HCT116 (cell line): ENCODE results near the gene KLHL25. TPM values are rescaled to one million over a fixed set of nuclear protein-coding genes. Genes with fewer than 3 reads are reported as not detected.

ENCODE experiments used
- ATAC-seq: fragments of 200-7000 bp; cut with Tn5 transposase; 2 replicates; pipeline ENCODE4 v1.9.1; 2020; ENCODE audit warnings: mild to moderate bottlenecking, moderate library complexity
- BruUV-seq: library from RNA; stranded (reverse); fragments of 400-500 nt; replicated peaks from 2 replicates; lab custom pipeline; 2021; lab: Mats Ljungman, UMichigan
- CTCF ChIA-PET: fragments of 300-600 bp; sonication (Branson Sonifier 250); formaldehyde crosslinking; loops from one replicate; lab custom pipeline; 2021; ENCODE audit warnings: antibody characterized with exemption; lab: Charles Lee
- POLR2A ChIA-PET: fragments of 300-600, 350-600 bp; sonication (Branson Sonifier 250); formaldehyde crosslinking; loops from one replicate; lab custom pipeline; 2021; ENCODE audit warnings: antibody characterized with exemption; lab: Charles Lee
- RAD21 ChIA-PET, 2 experiments: fragments of 300-600 bp; sonication (Branson Sonifier 250); formaldehyde crosslinking; loops; one replicate each; lab custom pipeline; 2023; ENCODE audit warnings: low total read pairs in 2 of 2; ENCODE audit not compliant: uncharacterized antibody in 2 of 2, unreplicated experiment in 2 of 2, low non-redundant PET in 1 of 2; lab: Charles Lee
- DNase-seq: peaks from one replicate; pipeline ENCODE4 v3.0.0-alpha.2; 2010; ENCODE audit warnings: low read depth, low spot score
- H2AFZ ChIP-seq: fragments of 200-600 bp; shearing (Covaris generic), sonication (generic); 2 replicates; pipeline ENCODE4 v1.6.1; 2017; ENCODE audit warnings: low read depth, mixed run types, mixed read lengths, antibody characterized with exemption, low read length; ENCODE audit not compliant: poor library complexity, severe bottlenecking
- H3K27ac ChIP-seq: 2 replicates; pipeline ENCODE4 v1.5.1; 2012; ENCODE audit warnings: low read depth, low read length
- H3K27me3 ChIP-seq: fragments of 200-600 bp; sonication (generic); 2 replicates; pipeline ENCODE4 v1.6.1; 2016; ENCODE audit warnings: mixed run types, low read length, mixed read lengths; ENCODE audit not compliant: insufficient read depth
- H3K36me3 ChIP-seq, 2 experiments: fragments of 200-500 bp in 1 of 2; fragments of 200-600 bp in 1 of 2; sonication (Bioruptor generic) in 1 of 2; sonication (generic) in 1 of 2; 2 replicates each; pipeline versions ENCODE4 v1.5.1 to v1.6.1; 2014 to 2016; ENCODE audit warnings: low read length in 2 of 2, inconsistent platforms in 1 of 2, mixed read lengths in 1 of 2, mixed run types in 1 of 2; ENCODE audit not compliant: insufficient read depth in 2 of 2, control insufficient read depth in 1 of 2
- H3K4me1 ChIP-seq, 2 experiments: fragments of 200-600 bp in 1 of 2; sonication (generic) in 1 of 2; 2 replicates each; pipeline versions ENCODE4 v1.5.1 to v1.6.1; 2012 to 2017; ENCODE audit warnings: low read length in 2 of 2, inconsistent platforms in 1 of 2, mild to moderate bottlenecking in 1 of 2, mixed read lengths in 1 of 2, mixed run types in 1 of 2, moderate library complexity in 1 of 2; ENCODE audit not compliant: insufficient read depth in 2 of 2, control insufficient read depth in 1 of 2
- H3K4me2 ChIP-seq: fragments of 200-600 bp; sonication (generic); 2 replicates; pipeline ENCODE4 v1.6.1; 2017; ENCODE audit warnings: mixed run types, low read length, mixed read lengths
- H3K4me3 ChIP-seq, 2 experiments: fragments of 200-600 bp in 1 of 2; sonication (generic) in 1 of 2; replicated peaks in 1 of 2; 2 replicates each; pipeline ENCODE4 v1.5.1; 2011 to 2016; ENCODE audit warnings: low read length in 2 of 2, control low read depth in 1 of 2, low read depth in 1 of 2, mild to moderate bottlenecking in 1 of 2, mixed read lengths in 1 of 2, mixed run types in 1 of 2
- H3K79me2 ChIP-seq: fragments of 200-600 bp; sonication (generic); 2 replicates; pipeline ENCODE4 v1.6.1; 2017; ENCODE audit warnings: mild to moderate bottlenecking, mixed run types, low read length, moderate library complexity, mixed read lengths; ENCODE audit not compliant: insufficient read depth
- H3K9ac ChIP-seq: fragments of 200-600 bp; sonication (generic); 2 replicates; pipeline ENCODE4 v1.6.1; 2016; ENCODE audit warnings: low read length, mixed read lengths
- H3K9me2 ChIP-seq: fragments of 200-600 bp; sonication (generic), shearing (Covaris generic); 2 replicates; pipeline ENCODE4 v1.6.1; 2017; ENCODE audit warnings: mixed run types, mild to moderate bottlenecking, moderate library complexity; ENCODE audit not compliant: insufficient read depth
- H3K9me3 ChIP-seq, 2 experiments: fragments of 200-500 bp in 1 of 2; fragments of 200-600 bp in 1 of 2; sonication (Bioruptor generic) in 1 of 2; sonication (generic) in 1 of 2; 2 replicates each; pipeline ENCODE4 v1.6.1; 2014 to 2017; ENCODE audit warnings: low read length in 2 of 2, mixed read lengths in 2 of 2, inconsistent platforms in 1 of 2, low read depth in 1 of 2, mild to moderate bottlenecking in 1 of 2, mixed run types in 1 of 2, moderate library complexity in 1 of 2; ENCODE audit not compliant: control insufficient read depth in 1 of 2, insufficient read depth in 1 of 2
- H4K20me1 ChIP-seq: fragments of 200-600 bp; sonication (generic), shearing (Covaris generic); 2 replicates; pipeline ENCODE4 v1.6.1; 2017; ENCODE audit warnings: mixed run types, mild to moderate bottlenecking, moderate library complexity; ENCODE audit not compliant: insufficient read depth
- CBX3 ChIP-seq: IDR thresholded peaks from 2 replicates; pipeline ENCODE4 v1.6.1; 2012; ENCODE audit warnings: low read depth
- CEBPB ChIP-seq: IDR thresholded peaks from 2 replicates; pipeline ENCODE4 v1.6.1; 2012; ENCODE audit warnings: low read depth
- EGR1 ChIP-seq: IDR thresholded peaks from 2 replicates; pipeline ENCODE4 v1.6.1; 2012; ENCODE audit warnings: low read depth
- EZH2phosphoT487 ChIP-seq: fragments of 200-600 bp; IDR thresholded peaks from 2 replicates; pipeline ENCODE4 v1.6.1; 2018; ENCODE audit warnings: antibody characterized with exemption, borderline replicate concordance
- FOSL1 ChIP-seq: IDR thresholded peaks from 2 replicates; pipeline ENCODE4 v1.6.1; 2012; ENCODE audit warnings: low read depth
- JUND ChIP-seq: IDR thresholded peaks from 2 replicates; pipeline ENCODE4 v1.6.1; 2012
- POLR2AphosphoS5 ChIP-seq: IDR thresholded peaks from 2 replicates; pipeline ENCODE4 v1.6.1; 2011; ENCODE audit warnings: mild to moderate bottlenecking, low read depth, low read length, moderate library complexity
- RAD21 ChIP-seq: IDR thresholded peaks from 2 replicates; pipeline ENCODE4 v1.6.1; 2012; ENCODE audit warnings: low read depth, mild to moderate bottlenecking
- REST ChIP-seq: IDR thresholded peaks from 2 replicates; pipeline ENCODE4 v1.6.1; 2012; ENCODE audit warnings: low read depth
- SP1 ChIP-seq: IDR thresholded peaks from 2 replicates; pipeline ENCODE4 v1.6.1; 2012; ENCODE audit warnings: low read depth
- SRF ChIP-seq: IDR thresholded peaks from 2 replicates; pipeline ENCODE4 v1.6.1; 2012; ENCODE audit warnings: low read depth
- TCF7L2 ChIP-seq: IDR thresholded peaks from 2 replicates; pipeline ENCODE4 v1.7.0; 2011; ENCODE audit warnings: borderline replicate concordance, inconsistent platforms; ENCODE audit not compliant: insufficient read depth, insufficient read length; ENCODE audit errors: extremely low read depth
- YY1 ChIP-seq: IDR thresholded peaks from 2 replicates; pipeline ENCODE4 v1.6.1; 2011; ENCODE audit warnings: low read length, low read depth, moderate library complexity, mild to moderate bottlenecking; ENCODE audit not compliant: insufficient replicate concordance; ENCODE audit errors: extremely low read depth
- ZFX ChIP-seq: fragments of 450-650 bp; IDR thresholded peaks from 2 replicates; pipeline ENCODE4 v1.6.1; 2017
- intact Hi-C: fragments of 100-400 bp; cut with micrococcal nuclease; formaldehyde crosslinking; loops from 2 replicates; pipeline ENCODE4 v1.10.0; 2022
- total RNA-seq: library from RNA; stranded (reverse); gene quantifications from one replicate; pipeline ENCODE4 v1.2.1, GENCODE V29; 2021; ENCODE audit not compliant: unreplicated experiment
- TF ChIP-seq, protein P1 (sequence below): IDR thresholded peaks from 2 replicates; pipeline ENCODE4 v1.6.1; 2012

The KLHL25 gene
- total RNA-seq, 1 experiment from 2014 or later = 5.3 TPM

DNA sequence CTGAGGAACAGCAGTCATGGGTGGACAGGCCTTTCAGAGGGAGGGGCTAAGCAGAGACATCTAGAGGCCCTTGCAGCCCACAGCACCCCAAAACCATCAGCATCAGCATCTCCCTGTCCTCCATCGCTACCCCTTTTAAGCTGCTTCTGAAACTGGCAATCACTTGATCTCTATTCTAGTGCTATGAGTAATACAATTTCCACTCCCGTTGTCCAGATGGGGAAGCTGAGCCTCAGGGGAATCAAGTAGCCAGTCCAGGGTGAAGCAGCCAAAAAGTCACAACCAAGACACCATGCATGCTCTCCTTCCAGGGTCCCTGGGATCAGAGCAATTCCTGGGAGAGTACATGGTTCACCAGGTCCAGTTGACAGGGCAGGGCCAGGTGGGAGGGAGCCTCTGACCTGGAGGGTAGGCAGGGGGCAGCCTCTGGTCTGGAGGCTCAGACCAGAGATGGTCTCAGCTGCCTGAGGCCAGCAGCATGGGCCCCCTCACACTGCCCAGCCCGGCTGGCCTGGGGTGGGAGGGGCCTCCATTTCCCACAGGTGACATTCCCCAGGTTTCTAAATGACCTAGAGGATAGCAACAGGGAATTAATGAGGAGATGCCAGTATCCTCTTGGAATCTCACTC lies 30.0 kb downstream of the KLHL25 start:
- no peaks in the 10 kb centered on the region for H3K79me2 ChIP-seq
- BruUV-seq = no TSS peak
- H3K9ac ChIP-seq = no peak overlapping the region
- CTCF ChIA-PET = no interaction called here
- H3K36me3 ChIP-seq = no peaks in the 10 kb centered on the region
- DNase-seq (no peak), ATAC-seq (no peak)
- no peaks in the 10 kb centered on the region for H4K20me1 ChIP-seq
- no peaks in the 10 kb centered on the region for H3K9me2 ChIP-seq
- H3K4me1 ChIP-seq = no peaks in the 10 kb centered on the region
- H2AFZ ChIP-seq = no peak overlapping the region
- POLR2A ChIA-PET = no interaction called here
- RAD21 ChIA-PET = no interaction called here
- H3K9me3 ChIP-seq = no peaks in the 10 kb centered on the region
- H3K4me2 ChIP-seq = no peak overlapping the region
- intact Hi-C loops = no loop called here
- H3K4me3 ChIP-seq = no peak overlapping the region
- TF ChIP-seq POLR2AphosphoS5 (no peak), SRF (no peak), CBX3 (no peak), YY1 (no peak), RAD21 (no peak), SP1 (no peak), FOSL1 (no peak), EGR1 (no peak), EZH2phosphoT487 (no peak), REST (no peak), TCF7L2 (no peak), CEBPB (no peak), ZFX (no peak), JUND (no peak)
- TF ChIP-seq, protein P1, sequence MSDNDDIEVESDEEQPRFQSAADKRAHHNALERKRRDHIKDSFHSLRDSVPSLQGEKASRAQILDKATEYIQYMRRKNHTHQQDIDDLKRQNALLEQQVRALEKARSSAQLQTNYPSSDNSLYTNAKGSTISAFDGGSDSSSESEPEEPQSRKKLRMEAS = no peak
- H3K27ac ChIP-seq = no peak overlapping the region
- no peaks in the 10 kb centered on the region for H3K27me3 ChIP-seq
